HL-60 (cell line): ENCODE results near the gene ACVR1C.

Experiments used
- GABPA ChIP-seq: IDR thresholded peaks from 2 replicates; pipeline ENCODE4 v1.6.1; 2012; ENCODE audit warnings: low read depth
- SPI1 ChIP-seq: IDR thresholded peaks from 2 replicates; pipeline ENCODE4 v1.6.1; 2012; ENCODE audit warnings: low read depth, mild to moderate bottlenecking, borderline replicate concordance
- TF ChIP-seq, protein P1 (sequence below): IDR thresholded peaks from one replicate; pipeline ENCODE4 v1.5.1; 2011; ENCODE audit warnings: low read length, control low read depth, inconsistent platforms; ENCODE audit not compliant: insufficient read depth

DNA sequence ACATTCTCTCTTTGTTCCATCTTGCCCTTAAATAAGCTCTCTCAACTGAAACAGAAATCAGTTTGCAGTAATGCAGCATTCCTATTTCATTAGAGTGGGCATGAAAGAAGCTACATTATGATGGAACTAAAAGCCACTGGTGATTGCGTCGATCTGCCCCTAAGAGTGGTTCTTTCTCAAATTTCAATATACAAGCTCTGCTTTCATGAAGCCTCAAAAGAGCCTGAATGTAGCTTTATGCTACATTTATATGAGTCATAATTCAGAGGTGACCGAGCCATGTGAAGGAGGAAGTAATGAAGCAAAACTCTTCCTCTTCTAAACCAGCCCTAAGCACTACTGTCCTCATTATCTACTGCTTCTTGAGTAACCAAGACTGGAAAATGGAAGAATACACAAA lies 120.0 kb downstream of the ACVR1C start:
- TF ChIP-seq, protein P1, sequence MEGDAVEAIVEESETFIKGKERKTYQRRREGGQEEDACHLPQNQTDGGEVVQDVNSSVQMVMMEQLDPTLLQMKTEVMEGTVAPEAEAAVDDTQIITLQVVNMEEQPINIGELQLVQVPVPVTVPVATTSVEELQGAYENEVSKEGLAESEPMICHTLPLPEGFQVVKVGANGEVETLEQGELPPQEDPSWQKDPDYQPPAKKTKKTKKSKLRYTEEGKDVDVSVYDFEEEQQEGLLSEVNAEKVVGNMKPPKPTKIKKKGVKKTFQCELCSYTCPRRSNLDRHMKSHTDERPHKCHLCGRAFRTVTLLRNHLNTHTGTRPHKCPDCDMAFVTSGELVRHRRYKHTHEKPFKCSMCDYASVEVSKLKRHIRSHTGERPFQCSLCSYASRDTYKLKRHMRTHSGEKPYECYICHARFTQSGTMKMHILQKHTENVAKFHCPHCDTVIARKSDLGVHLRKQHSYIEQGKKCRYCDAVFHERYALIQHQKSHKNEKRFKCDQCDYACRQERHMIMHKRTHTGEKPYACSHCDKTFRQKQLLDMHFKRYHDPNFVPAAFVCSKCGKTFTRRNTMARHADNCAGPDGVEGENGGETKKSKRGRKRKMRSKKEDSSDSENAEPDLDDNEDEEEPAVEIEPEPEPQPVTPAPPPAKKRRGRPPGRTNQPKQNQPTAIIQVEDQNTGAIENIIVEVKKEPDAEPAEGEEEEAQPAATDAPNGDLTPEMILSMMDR, result no peak
- no peak for TF ChIP-seq GABPA
- no peak for TF ChIP-seq SPI1
